ENCODE results near the gene LMF1.

GRCh38 chr16:1008085-1008484, 37.3 kb upstream of the LMF1 start:
- TF ChIP-seq CTCF (optimal IDR thresholded peaks at IDR 0.05 in 1 of 3, IDR thresholded peaks at IDR 0.05 in 1 of 3, conservative IDR thresholded peaks at IDR 0.05 in 1 of 3; ENCODE audit: extremely low read depth in 1 of 3, insufficient read depth in 2 of 3, low read length in 3 of 3) (no peak), EZH2 (IDR thresholded peaks at IDR 0.05; ENCODE audit: low read length) (no peak)

Measured in keratinocyte (primary cell).